Loucy (cell line): ENCODE data around the gene BTBD16.

Source experiments
- CTCF ChIP-seq: fragments of 200-600 bp; sonication (generic); conservative IDR thresholded peaks from 2 replicates; pipeline ENCODE4 v1.5.1; 2014; ENCODE audit warnings: mild to moderate bottlenecking, antibody characterized with exemption, low read length
- EZH2phosphoT487 ChIP-seq: fragments of 200-600 bp; IDR thresholded peaks from 2 replicates; pipeline ENCODE4 v1.6.1; 2018; ENCODE audit warnings: antibody characterized with exemption, mild to moderate bottlenecking, moderate library complexity, borderline replicate concordance

- TF ChIP-seq CTCF (no peak), EZH2phosphoT487 (no peak)
Observed at GRCh38 chr10:122321960-122322359, 50.9 kb downstream of the BTBD16 start.
